HUES64 (cell line): Measurements from ENCODE around the gene SNAI3.

Experiments used
- H3K27ac ChIP-seq: 2 replicates; pipeline ENCODE4 v1.7.0; 2013; ENCODE audit warnings: low read depth, low read length, inconsistent platforms
- H3K27me3 ChIP-seq: 2 replicates; pipeline ENCODE4 v1.6.1; 2013; ENCODE audit warnings: mild to moderate bottlenecking, low read length; ENCODE audit not compliant: insufficient read depth
- H3K36me3 ChIP-seq: 2 replicates; pipeline ENCODE4 v1.6.1; 2013; ENCODE audit warnings: mild to moderate bottlenecking, low read length; ENCODE audit not compliant: insufficient read depth
- H3K4me1 ChIP-seq: 2 replicates; pipeline ENCODE4 v1.6.1; 2013; ENCODE audit warnings: mild to moderate bottlenecking, low read length, moderate library complexity; ENCODE audit not compliant: insufficient read depth
- H3K4me3 ChIP-seq: 2 replicates; pipeline ENCODE4 v1.5.1; 2013; ENCODE audit warnings: mild to moderate bottlenecking, low read length, moderate library complexity
- H3K9ac ChIP-seq: 2 replicates; pipeline ENCODE4 v1.6.1; 2013; ENCODE audit warnings: mild to moderate bottlenecking, low read depth, low read length
- H3K9me3 ChIP-seq: 2 replicates; pipeline ENCODE4 v1.6.1; 2013; ENCODE audit warnings: low read depth, low read length; ENCODE audit not compliant: insufficient read depth
- WGBS: fragments of 150-250, 120-280 bp; methylation state at CpG from one replicate; pipeline ENCODE4 v1.1.7; 2013; ENCODE audit warnings: missing lambda C conversion rate; 5-methylcytosine and 5-hydroxymethylcytosine counted together

SNAI3 gene

GRCh38 chr16:88685156-88686061 is 898 bp downstream of the SNAI3 start:
- peak overlapping the region; percentile 78 for H3K4me3 ChIP-seq
- H3K4me1 ChIP-seq = peaks cover 4% of the 10 kb centered on the region
- H3K9me3 ChIP-seq = no peaks in the 10 kb centered on the region
- H3K36me3 ChIP-seq = no peaks in the 10 kb centered on the region
- peak overlapping the region; percentile 68; the same call in 1 of the 2 replicates for H3K9ac ChIP-seq
- WGBS = 10% methylated on average over 33 of the region's 33 CpGs
- H3K27me3 ChIP-seq = peaks cover 49% of the 10 kb centered on the region
- H3K27ac ChIP-seq = no peak overlapping the region

GRCh38 chr16:88684569-88685155 is 1.6 kb downstream of the SNAI3 start:
- WGBS = 81% methylated on average over 15 of the region's 15 CpGs
- Histone ChIP-seq H3K9ac (no peak overlapping the region), H3K36me3 (no peaks in the 10 kb centered on the region), H3K4me3 (peak overlapping the region; percentile 78), H3K27me3 (peaks cover 49% of the 10 kb centered on the region), H3K4me1 (peaks cover 4% of the 10 kb centered on the region), H3K27ac (no peak overlapping the region), H3K9me3 (no peaks in the 10 kb centered on the region)

DNA sequence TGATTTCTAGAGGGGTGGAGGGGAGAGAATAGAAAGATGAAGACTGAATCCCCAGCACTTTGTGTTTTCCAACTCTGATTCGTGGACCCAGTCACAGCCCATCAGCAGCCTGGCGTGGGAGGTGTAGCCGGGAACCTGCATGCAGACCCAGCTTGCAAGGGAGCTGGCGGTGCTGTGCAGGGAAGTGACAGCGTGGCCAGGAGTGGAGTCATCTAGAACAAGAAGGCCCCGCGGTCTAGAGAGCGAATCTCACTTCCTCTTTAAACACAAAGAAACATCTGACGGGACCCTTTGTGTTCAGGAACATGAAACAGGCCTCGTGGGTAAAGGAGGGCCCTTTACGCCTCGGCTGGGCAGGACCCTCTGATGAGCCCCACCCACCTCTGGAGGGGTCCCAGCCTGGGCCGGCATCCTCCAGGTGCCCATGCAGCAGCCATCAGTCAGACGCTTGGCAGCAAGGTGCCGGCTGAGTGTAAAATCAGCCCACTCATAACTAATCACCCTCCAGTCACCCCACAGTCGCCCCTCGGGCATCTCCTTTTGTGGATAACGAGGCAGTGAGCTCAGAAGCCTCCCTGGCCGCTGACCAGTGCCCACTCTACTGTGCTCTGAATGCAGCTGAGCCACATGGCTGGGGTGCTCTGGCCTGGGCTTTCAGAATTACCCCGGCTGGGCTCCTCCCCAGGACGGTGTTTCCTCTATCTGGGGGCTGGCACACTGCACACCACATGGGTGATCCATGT is 4.4 kb downstream of the SNAI3 start:
- H3K27me3 ChIP-seq = peaks cover 27% of the 10 kb centered on the region
- no peaks in the 10 kb centered on the region for H3K36me3 ChIP-seq
- H3K4me1 ChIP-seq = peaks cover 4% of the 10 kb centered on the region
- H3K9me3 ChIP-seq = no peaks in the 10 kb centered on the region
- no peak overlapping the region for H3K4me3 ChIP-seq
- 80% methylated on average over 21 of the region's 21 CpGs for WGBS
- no peak overlapping the region for H3K9ac ChIP-seq
- H3K27ac ChIP-seq = no peak overlapping the region

GRCh38 chr16:88681084-88681680 is 5.1 kb downstream of the SNAI3 start:
- Histone ChIP-seq H3K27ac (no peak overlapping the region), H3K27me3 (peaks cover 22% of the 10 kb centered on the region), H3K4me1 (peaks cover 4% of the 10 kb centered on the region), H3K9me3 (no peaks in the 10 kb centered on the region), H3K36me3 (no peaks in the 10 kb centered on the region), H3K9ac (no peak overlapping the region), H3K4me3 (no peak overlapping the region)
- WGBS = 84% methylated on average over 31 of the region's 31 CpGs

DNA sequence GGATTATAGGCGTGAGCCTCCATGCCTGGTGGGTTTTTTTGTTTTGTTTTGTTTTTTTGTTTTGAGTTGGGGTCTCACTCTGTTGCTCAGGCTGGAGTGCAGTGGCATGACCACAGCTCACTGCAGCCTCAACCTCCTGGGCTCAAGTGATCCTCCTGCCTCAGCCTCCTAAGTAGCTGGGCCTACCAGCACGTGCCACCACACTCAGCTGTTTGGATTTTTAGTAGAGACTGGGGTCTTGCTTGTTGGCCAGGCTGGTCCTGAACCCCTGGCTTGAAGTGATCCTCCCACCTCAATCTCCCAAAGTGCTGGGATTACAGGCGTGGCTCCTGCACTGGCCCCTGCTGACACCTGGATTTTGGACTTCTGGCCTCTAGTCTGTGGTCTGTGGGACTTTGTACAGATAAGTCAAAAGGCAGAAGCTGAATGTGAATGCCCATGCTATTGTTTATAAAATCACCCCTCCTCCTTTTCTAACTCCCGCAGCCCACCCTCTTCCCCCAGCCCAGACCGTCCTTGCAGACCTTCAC is 5.7 kb downstream of the SNAI3 start:
- H3K9me3 ChIP-seq = no peaks in the 10 kb centered on the region
- H3K27me3 ChIP-seq = peaks cover 17% of the 10 kb centered on the region
- no peak overlapping the region for H3K4me3 ChIP-seq
- peaks cover 4% of the 10 kb centered on the region for H3K4me1 ChIP-seq
- 85% methylated on average over 5 of the region's 5 CpGs for WGBS
- H3K36me3 ChIP-seq = no peaks in the 10 kb centered on the region
- H3K27ac ChIP-seq = no peak overlapping the region
- no peak overlapping the region for H3K9ac ChIP-seq

DNA sequence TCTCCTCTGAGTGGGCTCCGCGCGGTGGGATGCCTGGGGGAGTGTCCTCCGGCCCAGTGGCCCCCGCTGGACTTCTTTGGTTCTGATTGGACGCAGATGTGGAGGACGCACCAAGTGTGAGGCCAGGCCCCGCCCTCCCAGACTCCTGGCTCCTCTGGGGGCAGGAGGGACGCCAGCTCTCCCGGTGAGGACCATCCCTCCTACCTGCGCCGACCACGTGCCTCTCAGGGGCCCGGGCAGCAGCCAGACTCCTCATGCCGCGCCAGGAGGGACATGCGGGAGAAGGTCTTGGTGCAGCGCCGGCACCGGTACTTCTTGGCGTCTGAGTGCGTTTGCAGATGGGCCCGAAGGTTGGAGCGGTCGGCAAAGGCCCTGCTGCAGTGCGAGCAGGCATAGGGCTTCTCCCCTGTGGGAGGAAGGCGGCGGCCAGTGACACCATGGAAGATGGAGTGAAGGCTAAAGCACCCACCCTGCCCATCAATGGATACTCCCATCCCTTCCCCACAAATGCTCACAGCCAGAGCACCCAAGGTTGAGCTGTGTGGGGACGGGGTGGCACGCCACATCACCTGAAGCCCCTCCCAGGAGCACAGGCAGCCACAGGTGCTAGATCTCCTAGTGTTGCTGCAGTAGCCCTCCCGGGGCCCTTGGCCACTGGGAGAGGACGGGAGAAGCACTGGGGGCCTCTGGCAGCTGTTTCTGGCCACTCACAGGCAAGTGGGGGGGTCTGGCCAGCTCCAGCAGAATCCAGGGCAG is 7.9 kb downstream of the SNAI3 start:
- Histone ChIP-seq H3K4me1 (no peaks in the 10 kb centered on the region), H3K27me3 (no peaks in the 10 kb centered on the region), H3K27ac (no peak overlapping the region), H3K9ac (no peak overlapping the region), H3K9me3 (no peaks in the 10 kb centered on the region), H3K36me3 (no peaks in the 10 kb centered on the region), H3K4me3 (no peak overlapping the region)
- WGBS = 65% methylated on average over 31 of the region's 32 CpGs

DNA sequence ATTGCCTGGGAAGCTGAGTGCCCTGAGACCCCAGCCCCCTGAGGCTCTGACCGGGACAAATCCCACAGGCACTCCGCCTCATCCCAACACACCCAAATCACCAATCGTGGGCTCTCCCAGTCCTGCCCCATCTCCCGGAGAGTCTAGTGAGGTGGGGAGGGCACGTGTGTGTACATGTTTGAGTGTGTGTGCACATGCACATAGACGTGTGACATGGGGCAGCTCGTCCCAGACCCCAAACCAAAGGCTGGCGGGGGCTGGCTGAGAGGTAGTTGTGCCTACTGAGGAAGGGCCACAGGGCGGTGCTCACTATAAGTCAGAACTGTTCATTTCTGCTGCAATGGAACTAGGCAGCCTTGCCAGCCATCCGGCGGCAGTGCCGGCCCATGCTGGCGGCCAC is 8.6 kb downstream of the SNAI3 start:
- no peaks in the 10 kb centered on the region for H3K4me1 ChIP-seq
- H3K9me3 ChIP-seq = no peaks in the 10 kb centered on the region
- no peaks in the 10 kb centered on the region for H3K36me3 ChIP-seq
- no peak overlapping the region for H3K4me3 ChIP-seq
- WGBS = 79% methylated on average over 12 of the region's 13 CpGs
- H3K27ac ChIP-seq = no peak overlapping the region
- H3K27me3 ChIP-seq = no peaks in the 10 kb centered on the region
- H3K9ac ChIP-seq = no peak overlapping the region

GRCh38 chr16:88676502-88677242 is 9.6 kb downstream of the SNAI3 start:
- Histone ChIP-seq H3K27ac (no peak overlapping the region), H3K4me3 (no peak overlapping the region), H3K4me1 (no peaks in the 10 kb centered on the region), H3K9me3 (no peaks in the 10 kb centered on the region), H3K27me3 (no peaks in the 10 kb centered on the region), H3K36me3 (no peaks in the 10 kb centered on the region), H3K9ac (no peak overlapping the region)
- WGBS = 93% methylated on average over 22 of the region's 22 CpGs

DNA sequence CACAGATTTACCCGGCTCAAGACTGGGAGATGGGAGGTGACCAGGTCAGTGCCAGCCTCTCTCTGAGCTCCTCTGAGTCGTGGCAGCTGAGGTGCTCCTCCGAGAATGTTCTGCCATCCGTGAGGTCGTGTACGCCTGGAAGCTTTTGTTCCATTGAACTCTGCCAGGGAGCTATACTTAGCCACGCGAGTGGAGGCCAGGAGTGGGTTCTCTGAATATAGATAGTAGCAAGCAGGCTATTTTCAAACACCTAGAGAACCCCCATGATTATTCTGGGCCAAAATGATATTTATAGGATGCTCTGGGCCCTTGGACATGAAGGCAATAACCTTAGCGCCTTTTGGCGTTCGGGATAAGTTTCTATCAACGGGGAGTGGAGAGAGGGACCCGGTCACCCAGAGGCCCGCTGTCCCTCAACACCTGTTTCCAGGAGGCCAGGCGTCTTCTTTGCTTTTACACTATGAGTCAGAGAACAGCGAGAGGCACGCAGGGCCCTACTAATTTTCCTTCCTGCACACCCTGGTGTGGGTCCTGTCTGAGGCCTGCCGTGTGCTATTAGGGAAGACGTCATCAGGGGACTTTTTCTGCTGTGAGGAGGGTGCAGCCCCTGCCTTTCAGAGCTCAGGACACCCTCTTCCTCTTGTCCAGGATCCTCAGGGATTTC is 12.5 kb downstream of the SNAI3 start:
- 95% methylated on average over 19 of the region's 19 CpGs for WGBS
- no peak overlapping the region for H3K4me3 ChIP-seq
- H3K27me3 ChIP-seq = no peaks in the 10 kb centered on the region
- H3K9me3 ChIP-seq = no peaks in the 10 kb centered on the region
- no peaks in the 10 kb centered on the region for H3K4me1 ChIP-seq
- no peak overlapping the region for H3K9ac ChIP-seq
- no peak overlapping the region for H3K27ac ChIP-seq
- no peaks in the 10 kb centered on the region for H3K36me3 ChIP-seq
